HG03571 (cell line): ENCODE measurements around the gene ATG7.
"Not testable (repeated sequence)": the region's sequence is repeated elsewhere in the genome, so short reads cannot be mapped to it uniquely, and the experiment has no call there.

Experiments used
- ATAC-seq: cut with Tn5 transposase; IDR thresholded peaks from one replicate; pipeline ENCODE4 v1.9.1; 2021; ENCODE audit not compliant: unreplicated experiment

ATG7 gene

GRCh38 chr3:11562277-11562881, 290.2 kb downstream of the ATG7 start:
- ATAC-seq, result no peak

GRCh38 chr3:11563159-11563864, 291.1 kb downstream of the ATG7 start:
- ATAC-seq, result no peak

- no peak for ATAC-seq
Measured at GRCh38 chr3:11563865-11564185, 291.6 kb downstream of the ATG7 start.

- no peak for ATAC-seq
Measured at GRCh38 chr3:11564577-11565001, 292.4 kb downstream of the ATG7 start.

GRCh38 chr3:11565072-11565471, 292.9 kb downstream of the ATG7 start:
- no peak for ATAC-seq

GRCh38 chr3:11565492-11565891, 293.3 kb downstream of the ATG7 start:
- no peak for ATAC-seq

- no peak for ATAC-seq
Measured at GRCh38 chr3:11565932-11566331, 293.7 kb downstream of the ATG7 start.

- ATAC-seq, result no peak
Measured at GRCh38 chr3:11566478-11566877, 294.3 kb downstream of the ATG7 start.

- no peak for ATAC-seq
Measured at GRCh38 chr3:11566916-11567315, 294.7 kb downstream of the ATG7 start.

- no peak for ATAC-seq
Measured at GRCh38 chr3:11567516-11568467, 295.6 kb downstream of the ATG7 start.

- no peak for ATAC-seq
Measured at GRCh38 chr3:11568503-11569155, 296.4 kb downstream of the ATG7 start.

- no peak for ATAC-seq
Measured at GRCh38 chr3:11569156-11569741, 297.1 kb downstream of the ATG7 start.

GRCh38 chr3:11570251-11570650, 298.1 kb downstream of the ATG7 start:
- ATAC-seq, result no peak

- ATAC-seq, result no peak
Measured at GRCh38 chr3:11570789-11571495, 298.7 kb downstream of the ATG7 start.

- ATAC-seq, result not testable (repeated sequence)
Measured at GRCh38 chr3:11572660-11573059, 300.5 kb downstream of the ATG7 start.

GRCh38 chr3:11574981-11575669, 302.9 kb downstream of the ATG7 start:
- ATAC-seq, result no peak

- no peak for ATAC-seq
Measured at GRCh38 chr3:11575677-11576076, 303.5 kb downstream of the ATG7 start.

GRCh38 chr3:11576453-11576852, 304.3 kb downstream of the ATG7 start:
- ATAC-seq, result no peak

GRCh38 chr3:11578169-11578568, 306.0 kb downstream of the ATG7 start:
- no peak for ATAC-seq

- ATAC-seq, result no peak
Measured at GRCh38 chr3:11580645-11581044, 308.4 kb downstream of the ATG7 start.
